H1 (cell line): ENCODE results near the gene DPEP3. TPM values are rescaled to one million over a fixed set of nuclear protein-coding genes. Genes with fewer than 3 reads are reported as not detected.

ENCODE experiments used
- CHD1 ChIP-seq: IDR thresholded peaks from 2 replicates; pipeline ENCODE4 v1.6.1; 2012; ENCODE audit warnings: low read depth, low read length, improper control_type of control experiment
- FOSL1 ChIP-seq: IDR thresholded peaks from 2 replicates; pipeline ENCODE4 v1.6.1; 2011; ENCODE audit warnings: mild to moderate bottlenecking, low read depth, low read length, moderate library complexity; ENCODE audit not compliant: insufficient read depth
- RAD21 ChIP-seq, 2 experiments: IDR thresholded peaks in 1 of 2; conservative IDR thresholded peaks in 1 of 2; 2 replicates each; pipeline ENCODE4 v1.6.1; 2011; ENCODE audit warnings: low read depth in 2 of 2, low read length in 2 of 2, improper control_type of control experiment in 1 of 2, inconsistent platforms in 1 of 2, mild to moderate bottlenecking in 1 of 2, moderate library complexity in 1 of 2
- SP4 ChIP-seq: IDR thresholded peaks from 2 replicates; pipeline ENCODE4 v1.6.1; 2012; ENCODE audit warnings: low read length, inconsistent platforms
- SUZ12 ChIP-seq: fragments of 200-600 bp; sonication (generic); IDR thresholded peaks from 2 replicates; pipeline ENCODE4 v1.6.1; 2012; ENCODE audit warnings: mild to moderate bottlenecking, inconsistent platforms, low read length, moderate library complexity, mixed read lengths
- TAF1 ChIP-seq: IDR thresholded peaks from 2 replicates; pipeline ENCODE4 v1.6.1; 2011; ENCODE audit warnings: mild to moderate bottlenecking, low read depth, low read length
- polyA plus RNA-seq, 7 experiments: library from polyadenylated mRNA; depleted of rRNA in 3 of 7; stranded (reverse) in 5 of 7; unstranded in 2 of 7; fragments of >200 nt in 5 of 7; fragments of 200-250 nt in 2 of 7; gene quantifications; 1 replicate in 5 of 7; 2 replicates in 1 of 7; 4 replicates in 1 of 7; pipeline versions ENCODE4 v1.2.1 to v1.2.3, GENCODE V29; 2011 to 2013; ENCODE audit warnings: missing spikeins in 2 of 7, mixed read lengths in 2 of 7
- total RNA-seq: library from RNA; stranded (reverse); fragmentation: NEBNext Ultra II Directional; extraction: Animal tissue kit (Norgen Biotek cat#: 25700); gene quantifications from 2 replicates; pipeline ENCODE4 v1.2.1, GENCODE V29; 2021

DPEP3 gene
- total and polyA plus RNA-seq, 2 of the 8 experiments (the other 6 are each of a cell fraction or from before 2014, with no cell fraction given) = 6.5 to 9.9 TPM

DNA sequence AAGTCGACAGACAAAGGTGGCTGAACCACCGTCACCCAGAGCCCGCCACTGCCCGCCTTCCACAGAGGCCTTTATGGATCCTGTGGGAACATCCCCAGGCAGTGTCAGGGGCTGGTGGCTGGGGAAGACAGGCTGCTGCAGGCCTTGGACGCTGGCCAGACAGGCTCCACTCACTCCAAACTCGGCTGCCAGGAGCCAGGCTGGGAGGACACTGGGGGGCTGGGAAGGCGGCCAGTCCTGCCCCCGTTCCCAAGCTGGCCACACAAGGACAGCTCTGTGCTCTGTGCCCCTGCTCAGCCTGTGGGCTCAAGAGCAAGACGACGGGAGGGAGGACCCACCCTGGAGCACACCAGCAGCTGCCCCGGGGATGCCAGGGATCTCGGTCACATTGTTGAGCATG is 28.8 kb downstream of the DPEP3 start (continued):
- TF ChIP-seq RAD21 (IDR thresholded peaks at IDR 0.05 in 1 of 2, conservative IDR thresholded peaks at IDR 0.05 in 1 of 2; ENCODE audit: low read depth in 2 of 2, low read length in 2 of 2) (no peak), CHD1 (no peak), SP4 (no peak), SUZ12 (no peak), TAF1 (no peak), FOSL1 (no peak)
